ENCODE measurements around the gene DIP2B.

- TF ChIP-seq MYC (IDR thresholded peaks at IDR 0.05; ENCODE audit: low read depth, low read length) (no peak), POLR2A (IDR thresholded peaks at IDR 0.05; ENCODE audit: extremely low read depth, insufficient read length) (no peak)
- TF ChIP-seq, protein P1, sequence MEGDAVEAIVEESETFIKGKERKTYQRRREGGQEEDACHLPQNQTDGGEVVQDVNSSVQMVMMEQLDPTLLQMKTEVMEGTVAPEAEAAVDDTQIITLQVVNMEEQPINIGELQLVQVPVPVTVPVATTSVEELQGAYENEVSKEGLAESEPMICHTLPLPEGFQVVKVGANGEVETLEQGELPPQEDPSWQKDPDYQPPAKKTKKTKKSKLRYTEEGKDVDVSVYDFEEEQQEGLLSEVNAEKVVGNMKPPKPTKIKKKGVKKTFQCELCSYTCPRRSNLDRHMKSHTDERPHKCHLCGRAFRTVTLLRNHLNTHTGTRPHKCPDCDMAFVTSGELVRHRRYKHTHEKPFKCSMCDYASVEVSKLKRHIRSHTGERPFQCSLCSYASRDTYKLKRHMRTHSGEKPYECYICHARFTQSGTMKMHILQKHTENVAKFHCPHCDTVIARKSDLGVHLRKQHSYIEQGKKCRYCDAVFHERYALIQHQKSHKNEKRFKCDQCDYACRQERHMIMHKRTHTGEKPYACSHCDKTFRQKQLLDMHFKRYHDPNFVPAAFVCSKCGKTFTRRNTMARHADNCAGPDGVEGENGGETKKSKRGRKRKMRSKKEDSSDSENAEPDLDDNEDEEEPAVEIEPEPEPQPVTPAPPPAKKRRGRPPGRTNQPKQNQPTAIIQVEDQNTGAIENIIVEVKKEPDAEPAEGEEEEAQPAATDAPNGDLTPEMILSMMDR (IDR thresholded peaks at IDR 0.05; ENCODE audit: low read depth, low read length) = no peak
- TF ChIP-seq, protein P2, sequence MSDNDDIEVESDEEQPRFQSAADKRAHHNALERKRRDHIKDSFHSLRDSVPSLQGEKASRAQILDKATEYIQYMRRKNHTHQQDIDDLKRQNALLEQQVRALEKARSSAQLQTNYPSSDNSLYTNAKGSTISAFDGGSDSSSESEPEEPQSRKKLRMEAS (IDR thresholded peaks at IDR 0.05; ENCODE audit: low read depth, low read length) = no peak
Measured at GRCh38 chr12:50609292-50609874, 104.6 kb downstream of the DIP2B start.

All from NB4 (cell line).